Fibroblast of mammary gland (primary cell): ENCODE data around the gene RADX.
"Not testable (repeated sequence)": the region's sequence is repeated elsewhere in the genome, so short reads cannot be mapped to it uniquely, and the experiment has no call there.

ENCODE experiments used
- DNase-seq: peaks from one replicate; pipeline ENCODE4 v3.0.0-alpha.2; 2010; ENCODE audit warnings: low read depth
- H3K4me3 ChIP-seq: 2 replicates; pipeline ENCODE4 v1.5.1; 2011; ENCODE audit warnings: low read depth, mild to moderate bottlenecking, low read length, moderate library complexity; ENCODE audit not compliant: control insufficient read depth
- CTCF ChIP-seq: conservative IDR thresholded peaks from 2 replicates; pipeline ENCODE4 v1.5.1; 2011; ENCODE audit warnings: low read depth, low read length, inconsistent platforms; ENCODE audit not compliant: control insufficient read depth, insufficient read depth

Gene RADX

GRCh38 chrX:106619797-106620196 lies 8.0 kb downstream of the RADX start:
- H3K4me3 ChIP-seq = no peak overlapping the region
- TF ChIP-seq CTCF = peak; percentile 53
- DNase-seq = peak; percentile 17

DNA sequence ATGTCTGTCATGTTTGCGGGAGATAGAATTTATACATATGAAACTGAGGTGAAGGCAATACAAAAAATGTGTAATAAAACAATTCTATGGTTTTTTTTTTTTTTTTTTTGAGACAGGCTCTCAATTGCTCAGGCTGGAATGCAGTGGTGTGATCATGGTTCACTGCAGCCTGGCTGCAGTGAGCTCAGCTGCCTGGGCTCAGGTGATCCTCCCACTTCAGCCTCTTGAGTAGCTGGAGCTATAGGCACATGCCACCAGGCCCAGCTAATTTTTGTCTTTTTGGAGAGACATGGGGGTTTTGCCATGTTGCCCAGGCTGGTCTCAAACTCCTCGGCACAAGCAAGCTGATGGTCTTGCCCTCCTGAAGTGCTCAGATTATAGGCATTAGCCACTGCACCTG lies 10.1 kb downstream of the RADX start:
- H3K4me3 ChIP-seq = no peak overlapping the region
- no peak for TF ChIP-seq CTCF
- DNase-seq = no peak

GRCh38 chrX:106626789-106627188 lies 15.0 kb downstream of the RADX start:
- no peak for TF ChIP-seq CTCF
- H3K4me3 ChIP-seq = no peak overlapping the region
- no peak for DNase-seq

- no peak for DNase-seq
- no peak for TF ChIP-seq CTCF
- no peak overlapping the region for H3K4me3 ChIP-seq
These were observed 19.8 kb downstream of the RADX start for GRCh38 chrX:106631615-106632014.

GRCh38 chrX:106649523-106650428 lies 38.0 kb downstream of the RADX start:
- H3K4me3 ChIP-seq = no peak overlapping the region
- no peak for TF ChIP-seq CTCF
- DNase-seq = no peak

- not testable (repeated sequence) for DNase-seq, H3K4me3 ChIP-seq
These were observed 41.8 kb downstream of the RADX start for GRCh38 chrX:106653625-106654024.

DNA sequence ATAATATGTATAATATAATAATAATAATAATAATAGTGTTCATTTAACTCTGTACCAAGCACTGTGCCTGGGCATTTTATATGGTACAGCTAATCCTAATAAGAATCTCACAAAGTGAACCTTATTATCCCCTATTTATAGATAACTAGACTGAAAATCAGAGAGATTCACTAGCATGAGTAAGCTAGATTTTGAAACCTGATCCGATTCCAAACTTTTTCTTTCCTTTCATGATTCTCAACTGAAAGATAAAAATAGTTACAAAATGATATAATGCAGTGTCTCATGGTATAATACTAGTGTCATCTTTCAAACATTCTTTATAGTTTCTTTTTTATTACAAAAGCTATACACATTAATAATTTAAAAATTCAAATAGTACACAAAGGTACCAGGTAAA lies 58.9 kb downstream of the RADX start:
- H3K4me3 ChIP-seq = no peak overlapping the region
- DNase-seq = peak; percentile 23
- no peak for TF ChIP-seq CTCF
